Left ventricle myocardium superior (tissue), 1 donor: ENCODE measurements around the gene RETREG1. TPM values are rescaled to one million over a fixed set of nuclear protein-coding genes. Genes with fewer than 3 reads are reported as not detected.
"Not testable (repeated sequence)": the region's sequence is repeated elsewhere in the genome, so short reads cannot be mapped to it uniquely, and the experiment has no call there.

Experiments used
- ATAC-seq: fragments of 200-7000 bp; cut with Tn5 transposase; one replicate; pipeline ENCODE4 v1.9.1; 2020; ENCODE audit warnings: mild to moderate bottlenecking, moderate library complexity
- DNase-seq: peaks from one replicate; pipeline ENCODE4 v3.0.0-alpha.2; 2020
- intact Hi-C: fragments of 100-400 bp; cut with micrococcal nuclease; formaldehyde crosslinking; loops from one replicate; pipeline ENCODE4 v1.11.0; 2022
- long read RNA-seq: library from polyadenylated mRNA; unstranded; transcript quantifications from one replicate; pipeline ENCODE4 v2.0.0, GENCODE V29; 2021
- total RNA-seq: library from RNA; stranded (reverse); fragmentation: NEBNext Ultra II Directional; extraction: Animal tissue kit (Norgen Biotek cat#: 25700); gene quantifications from one replicate; pipeline ENCODE4 v1.2.1, GENCODE V29; 2021
- donor health status: DM: no; HTN: yes; CAD: no; lungs with severe emphysema.

Gene RETREG1, protein sequence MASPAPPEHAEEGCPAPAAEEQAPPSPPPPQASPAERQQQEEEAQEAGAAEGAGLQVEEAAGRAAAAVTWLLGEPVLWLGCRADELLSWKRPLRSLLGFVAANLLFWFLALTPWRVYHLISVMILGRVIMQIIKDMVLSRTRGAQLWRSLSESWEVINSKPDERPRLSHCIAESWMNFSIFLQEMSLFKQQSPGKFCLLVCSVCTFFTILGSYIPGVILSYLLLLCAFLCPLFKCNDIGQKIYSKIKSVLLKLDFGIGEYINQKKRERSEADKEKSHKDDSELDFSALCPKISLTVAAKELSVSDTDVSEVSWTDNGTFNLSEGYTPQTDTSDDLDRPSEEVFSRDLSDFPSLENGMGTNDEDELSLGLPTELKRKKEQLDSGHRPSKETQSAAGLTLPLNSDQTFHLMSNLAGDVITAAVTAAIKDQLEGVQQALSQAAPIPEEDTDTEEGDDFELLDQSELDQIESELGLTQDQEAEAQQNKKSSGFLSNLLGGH
- 202 TPM for total RNA-seq
- long read RNA-seq, transcript RETREG1-202 (7 exons, 3,145 nt) = minor isoform, 99 of 233 reads
- long read RNA-seq, transcript RETREG1-201 (9 exons, 3,268 nt) = major isoform, 106 of 233 reads
- long read RNA-seq, partial matches to known transcripts = 4 of 233 reads
- long read RNA-seq, other reads (novel, unspliced or antisense) = 21 of 233 reads

DNA sequence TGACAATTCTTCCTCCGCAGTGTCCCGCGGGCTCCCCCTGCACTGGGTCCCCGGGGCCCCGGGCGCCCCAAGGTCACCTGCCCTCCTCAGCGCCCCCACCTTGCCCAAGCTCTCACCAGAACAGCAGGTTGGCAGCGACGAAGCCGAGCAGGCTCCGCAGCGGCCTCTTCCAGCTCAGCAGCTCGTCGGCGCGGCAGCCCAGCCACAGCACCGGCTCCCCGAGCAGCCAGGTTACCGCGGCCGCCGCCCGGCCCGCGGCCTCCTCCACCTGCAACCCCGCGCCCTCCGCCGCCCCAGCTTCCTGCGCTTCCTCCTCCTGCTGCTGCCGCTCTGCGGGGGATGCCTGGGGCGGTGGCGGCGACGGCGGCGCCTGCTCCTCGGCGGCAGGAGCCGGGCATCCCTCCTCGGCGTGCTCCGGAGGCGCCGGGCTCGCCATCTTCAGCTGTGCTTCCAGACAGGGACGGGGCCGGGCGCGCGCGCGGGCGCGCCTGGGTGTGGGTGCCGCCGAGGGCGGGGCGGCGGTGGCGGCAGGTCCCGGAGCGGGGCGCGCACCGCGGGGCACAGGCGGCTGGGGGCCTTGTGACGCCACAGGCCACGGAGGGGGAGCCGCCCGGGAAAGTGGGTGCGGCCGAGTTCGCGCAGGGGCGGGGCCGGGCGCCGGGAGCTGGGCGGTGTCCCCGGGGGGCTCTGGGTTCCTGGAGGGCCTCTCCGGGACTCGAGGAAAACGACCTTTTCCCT is at the start of gene RETREG1:
Gene RETREG1 (minus strand): TSS at position 462 of the 738 bp plus-strand sequence. CDS start 26 bp downstream, at position 436.
- intact Hi-C loops = no loop called here

DNA sequence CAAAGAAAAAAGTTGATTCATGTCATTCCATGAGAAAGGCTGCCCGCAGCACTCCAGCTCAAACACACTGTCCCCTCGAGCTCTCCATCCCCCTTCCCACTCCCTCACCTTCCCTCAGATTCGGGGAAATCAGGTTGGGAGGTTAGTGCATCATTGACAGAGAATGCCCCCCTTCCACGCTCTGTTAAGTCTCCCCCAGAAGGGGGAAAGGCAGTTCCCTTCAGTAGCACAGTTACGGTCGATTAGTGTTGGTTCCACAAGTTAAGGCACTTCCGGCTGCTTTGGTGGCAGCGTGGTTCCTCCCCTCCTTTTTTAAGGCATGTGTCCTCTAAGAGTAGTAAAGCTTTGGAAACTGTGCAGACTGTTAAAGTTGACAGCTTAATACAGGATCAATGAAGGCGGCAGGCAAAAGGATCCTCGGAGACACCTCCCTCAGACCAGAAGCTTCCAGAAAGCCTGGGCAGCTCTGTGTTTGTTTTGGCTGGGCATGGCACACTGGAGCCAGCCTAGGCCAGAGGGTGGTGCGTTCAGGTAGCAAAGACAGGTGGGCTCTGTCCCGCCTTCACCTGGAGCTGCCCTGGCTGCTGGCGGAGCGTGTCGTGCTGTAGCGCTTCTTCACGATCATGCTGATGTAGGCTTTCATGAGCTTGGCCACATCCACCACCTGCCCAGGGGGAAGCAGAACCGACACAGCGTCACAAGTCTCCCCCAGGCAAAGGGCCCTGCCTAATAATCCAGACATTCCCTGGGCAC is 49.5 kb upstream of the RETREG1 start:
- DNase-seq (no peak), ATAC-seq (peak; percentile 34)
- intact Hi-C loops = no loop called here

More for the DNA sequence above, at the start of gene RETREG1:
- peak; percentile 91 for ATAC-seq
- peak; percentile 87 for DNase-seq

DNA sequence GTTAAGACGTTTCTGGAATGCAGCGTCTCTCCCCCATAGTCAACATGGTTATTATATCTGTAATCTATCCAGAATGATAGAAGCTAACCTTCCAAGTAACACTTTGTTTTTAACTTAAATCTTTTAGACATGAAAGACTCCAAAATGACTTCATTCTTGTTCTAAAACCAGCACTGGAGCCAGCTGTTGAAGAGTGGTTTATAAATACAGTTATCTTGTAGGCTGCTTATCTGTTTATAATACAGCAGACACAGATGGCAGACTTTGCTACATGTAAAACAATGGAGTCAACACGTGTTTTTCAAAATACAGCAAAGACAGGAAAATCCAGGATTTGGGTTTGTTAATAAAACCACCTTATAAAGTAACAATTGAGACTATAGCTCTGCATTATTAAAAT is 48.8 kb upstream of the RETREG1 start:
- ATAC-seq = no peak

DNA sequence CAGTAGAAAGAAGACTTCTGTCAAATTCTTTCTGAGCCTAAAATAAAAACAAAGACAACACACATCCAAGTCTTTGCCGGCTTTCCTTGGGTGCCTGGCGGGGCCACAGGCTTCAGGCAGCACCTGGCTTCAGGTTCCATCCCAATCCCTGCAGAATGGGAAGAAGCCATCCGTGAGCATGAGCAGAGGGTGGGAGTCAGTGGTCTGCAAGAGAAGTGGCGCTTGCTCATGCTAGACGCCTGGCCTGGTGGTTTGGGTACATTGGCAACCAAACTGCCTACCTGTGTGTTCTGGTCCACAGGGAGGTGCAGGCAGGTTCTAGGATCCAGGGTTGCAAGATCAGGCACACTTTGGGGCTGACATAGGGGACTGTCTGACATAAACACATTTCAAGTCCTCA is 47.6 kb upstream of the RETREG1 start:
- ATAC-seq (no peak), DNase-seq (no peak)
- intact Hi-C loops = no loop called here

More for the DNA sequence above, 48.8 kb upstream of the RETREG1 start:
- no peak for DNase-seq
- intact Hi-C loops = no loop called here

DNA sequence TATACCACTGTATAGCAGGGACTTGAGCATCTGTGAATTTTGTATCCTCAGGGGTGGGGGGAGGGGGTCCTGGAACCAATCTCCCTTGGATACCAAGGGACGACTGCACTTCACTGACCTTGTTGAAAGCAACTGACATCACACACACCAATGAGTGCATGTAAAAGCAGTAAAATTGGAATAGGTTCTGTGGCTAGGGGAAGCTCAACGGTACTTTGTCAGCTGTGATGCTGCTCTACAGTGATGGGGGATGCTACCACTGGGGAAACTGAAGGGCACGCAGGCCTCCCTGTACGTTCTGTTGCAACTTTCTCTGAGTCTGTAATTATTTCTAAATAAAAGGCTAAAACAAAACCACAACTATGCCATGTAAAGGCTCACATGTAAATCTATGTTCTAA is 47.0 kb upstream of the RETREG1 start:
- no peak for ATAC-seq
- intact Hi-C loops = no loop called here
- DNase-seq = no peak

DNA sequence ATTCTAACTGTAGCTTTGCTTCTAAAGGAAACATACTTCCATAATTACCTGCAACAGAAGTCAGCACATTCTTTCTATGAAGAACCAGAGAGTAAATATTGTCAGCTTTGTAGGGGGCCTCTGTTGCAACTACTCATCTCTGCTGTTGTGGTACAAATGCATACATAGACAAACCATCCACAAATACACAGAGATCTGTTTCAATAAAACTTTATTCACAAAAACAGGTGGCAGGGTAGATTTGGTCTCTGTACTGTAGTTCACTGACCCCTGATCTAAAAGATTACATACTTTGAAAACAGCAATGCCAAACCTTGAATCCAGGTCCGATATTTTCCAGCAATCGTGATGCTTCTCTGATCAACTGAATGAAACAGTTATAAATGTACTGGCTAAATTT is 44.9 kb upstream of the RETREG1 start:
- ATAC-seq = no peak
- no peak for DNase-seq
- intact Hi-C loops = no loop called here

DNA sequence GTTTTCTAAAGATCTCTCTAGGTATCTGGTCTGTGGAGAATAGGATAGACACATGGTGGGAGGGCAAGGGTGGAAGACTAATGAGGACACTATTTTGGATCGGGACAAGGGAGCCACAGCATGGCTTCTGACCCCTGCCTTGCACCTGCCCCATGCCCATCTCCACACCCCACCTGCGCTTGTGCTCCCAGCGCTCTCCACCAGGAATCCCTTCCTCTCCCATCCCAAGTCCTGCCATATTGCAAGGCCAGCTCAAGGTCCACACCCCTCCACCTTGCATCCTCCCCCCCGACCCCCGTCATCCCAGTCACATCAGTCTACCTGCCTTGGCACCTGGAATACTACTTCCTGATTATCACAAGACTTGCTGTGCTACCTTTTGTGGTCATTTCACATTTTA is 44.2 kb upstream of the RETREG1 start:
- ATAC-seq (no peak), DNase-seq (no peak)
- intact Hi-C loops = no loop called here

DNA sequence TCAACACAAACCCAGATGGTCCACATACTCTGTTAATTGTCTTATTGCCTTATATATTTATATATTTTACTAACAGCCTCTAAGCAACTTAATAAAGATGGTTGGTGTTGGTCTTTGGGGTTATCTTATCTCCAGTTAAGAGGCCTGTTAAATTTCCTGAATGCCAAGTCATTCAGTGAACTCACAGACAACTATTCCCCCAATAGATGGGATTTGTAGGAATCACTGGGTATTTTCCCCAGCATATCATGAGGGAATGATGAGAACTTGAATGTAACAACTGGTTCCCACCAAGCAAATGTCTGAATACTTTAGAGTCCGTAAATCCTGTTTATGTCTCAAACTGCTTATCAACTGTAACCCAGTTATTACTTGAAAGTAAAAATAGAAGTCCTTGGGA is 42.7 kb upstream of the RETREG1 start:
- ATAC-seq = no peak
- intact Hi-C loops = no loop called here
- DNase-seq = no peak

DNA sequence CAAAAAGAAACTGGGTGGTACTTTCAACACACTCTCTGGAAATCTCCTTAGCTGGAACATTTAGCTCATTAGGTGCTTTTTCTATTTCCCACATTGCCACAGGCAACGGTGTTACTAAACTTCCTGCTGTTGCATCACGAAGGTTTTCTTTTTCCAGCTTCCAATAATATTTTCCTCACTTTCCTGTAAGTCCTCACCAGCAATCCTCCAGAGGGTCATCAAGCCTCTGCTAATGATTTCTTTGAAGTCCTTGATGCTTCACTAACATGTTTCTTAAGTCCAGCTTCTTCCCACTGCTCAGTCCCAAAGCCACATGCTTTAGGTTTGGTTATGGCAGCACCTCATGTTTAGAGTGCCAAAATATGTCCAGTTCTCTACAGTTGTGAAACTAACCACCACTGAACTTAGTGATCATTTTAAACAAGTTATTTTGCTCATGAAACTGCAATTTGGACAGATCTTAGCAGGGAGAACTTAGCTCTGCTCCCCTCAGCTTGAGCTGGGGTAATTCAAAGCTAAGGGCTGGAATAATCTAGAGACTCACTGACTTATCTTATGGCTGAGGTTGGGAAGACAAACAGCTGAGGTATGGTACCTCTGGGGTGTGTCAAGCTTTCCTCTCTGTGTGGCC is 39.9 kb upstream of the RETREG1 start:
- ATAC-seq (peak; percentile 54), DNase-seq (no peak)
- intact Hi-C loops = no loop called here

DNA sequence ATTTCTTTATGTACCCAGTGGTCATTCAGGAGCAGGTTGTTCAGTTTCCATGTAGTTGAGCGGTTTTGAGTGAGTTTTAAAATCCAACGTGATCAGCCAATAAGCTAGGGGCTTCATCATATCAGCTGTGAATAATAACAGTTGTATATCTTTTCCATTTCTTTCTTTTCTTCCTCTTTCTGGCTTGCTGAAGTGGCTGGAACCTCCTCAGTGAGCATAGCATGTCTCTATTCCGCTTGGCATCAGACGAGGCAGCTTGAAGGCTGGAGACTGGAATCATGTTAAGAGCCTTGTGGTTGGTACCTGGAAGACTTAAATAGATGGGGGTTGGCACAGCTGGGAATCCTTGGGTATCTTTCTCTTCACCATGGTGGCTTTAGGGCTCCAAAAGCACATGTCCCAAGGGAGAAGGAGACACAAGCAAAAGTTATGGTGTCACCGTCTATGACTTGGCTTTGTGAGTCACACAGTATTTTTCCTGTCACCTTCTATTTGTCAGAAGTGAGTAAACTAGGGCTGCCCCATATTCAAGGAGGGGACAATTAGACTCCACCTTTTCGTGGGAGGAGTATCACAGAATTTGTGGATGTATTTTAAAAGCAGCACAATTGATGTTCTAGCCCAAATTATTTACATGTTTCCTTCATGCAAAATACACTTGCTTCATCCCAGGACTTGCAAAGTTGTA is 38.0 kb upstream of the RETREG1 start:
- ATAC-seq (no peak), DNase-seq (no peak)
- intact Hi-C loops = no loop called here

DNA sequence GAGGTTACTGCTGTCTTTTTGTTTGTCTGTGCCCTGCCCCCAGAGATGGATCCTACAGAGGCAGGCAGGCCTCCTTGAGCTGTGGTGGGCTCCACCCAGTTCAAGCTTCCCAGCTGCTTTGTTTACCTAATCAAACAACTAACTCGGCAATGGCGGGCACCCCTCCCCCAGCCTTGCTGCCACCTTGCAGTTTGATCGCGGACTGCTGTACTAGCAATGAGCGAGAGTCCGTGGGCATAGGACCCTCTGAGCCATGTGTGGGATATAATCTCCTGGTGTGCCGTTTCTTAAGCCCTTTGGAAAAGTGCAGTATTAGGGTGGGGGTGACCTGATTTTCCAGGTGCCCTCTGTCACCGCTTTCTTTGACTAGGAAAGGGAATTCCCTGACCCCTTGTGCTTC is 31.9 kb upstream of the RETREG1 start:
- intact Hi-C loops, ATAC-seq, DNase-seq: not testable (repeated sequence)

DNA sequence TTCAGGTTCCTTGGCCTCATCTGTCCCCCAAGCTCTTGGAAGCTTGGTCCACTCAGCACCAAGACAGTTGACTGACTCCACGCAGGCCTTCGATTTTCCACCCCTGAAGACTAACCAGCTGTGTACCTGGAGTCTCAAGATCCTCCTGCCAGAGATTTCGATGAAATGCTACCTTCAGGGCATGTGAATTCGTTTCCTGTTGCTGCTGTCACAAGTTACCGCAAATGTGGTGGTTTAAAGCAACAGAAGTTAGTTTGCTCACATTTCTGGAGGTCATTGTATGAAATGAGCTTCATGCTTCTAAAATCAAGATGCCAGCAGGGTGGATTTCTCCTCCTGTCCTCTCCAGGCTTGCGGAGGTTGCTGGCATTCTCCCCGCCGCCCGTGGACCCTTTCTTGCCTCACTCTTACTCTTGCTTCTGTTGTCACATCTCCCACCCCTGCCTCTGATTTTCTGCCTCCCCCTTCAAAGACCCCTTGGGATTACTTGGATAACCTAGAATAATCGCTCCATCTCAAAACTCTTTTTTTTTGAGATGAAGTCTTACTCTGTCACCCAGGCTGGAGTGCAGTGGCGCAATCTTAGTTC is 27.6 kb upstream of the RETREG1 start:
- intact Hi-C loops = no loop called here
- ATAC-seq = no peak
- DNase-seq = no peak

DNA sequence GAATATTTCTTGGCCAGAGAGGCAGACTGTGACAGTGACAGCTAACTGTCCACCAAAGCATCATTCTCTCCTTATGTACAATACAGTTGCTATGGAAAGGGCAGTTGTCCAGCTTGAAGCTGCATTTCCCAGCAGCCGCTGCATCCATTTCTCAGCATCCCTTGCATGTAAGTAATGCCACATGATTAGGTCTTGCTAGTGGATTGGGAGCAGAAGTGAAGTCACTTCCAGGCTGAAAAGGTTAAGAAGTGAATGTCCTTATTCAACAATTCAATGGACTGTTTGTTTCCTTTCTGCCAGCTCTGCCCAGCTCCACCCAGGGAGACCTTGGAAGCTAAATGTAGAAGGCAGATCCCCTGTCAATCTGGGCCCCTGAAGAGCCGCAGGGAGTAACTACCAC is 26.1 kb upstream of the RETREG1 start:
- DNase-seq (no peak), ATAC-seq (no peak)
- intact Hi-C loops = no loop called here

DNA sequence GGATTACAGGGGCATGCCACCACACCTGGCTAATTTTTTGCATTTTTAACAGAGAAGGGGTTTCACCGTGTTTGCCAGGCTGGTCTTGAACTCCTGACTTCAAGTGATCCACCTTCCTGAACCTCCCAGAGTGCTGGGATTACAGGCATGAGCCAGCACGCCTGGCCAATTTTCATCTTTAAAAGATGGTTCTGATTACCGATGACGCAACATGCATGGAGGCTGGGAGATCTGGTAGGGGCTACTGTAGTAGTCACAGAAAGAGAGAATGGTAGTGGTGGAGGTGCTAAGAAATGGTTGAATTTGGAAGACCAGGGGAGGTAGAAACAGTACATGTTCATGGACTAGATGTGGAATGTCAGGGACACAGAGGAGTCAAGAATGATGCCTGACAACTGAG is 22.4 kb upstream of the RETREG1 start:
- intact Hi-C loops = no loop called here
- DNase-seq = no peak
- ATAC-seq = no peak

DNA sequence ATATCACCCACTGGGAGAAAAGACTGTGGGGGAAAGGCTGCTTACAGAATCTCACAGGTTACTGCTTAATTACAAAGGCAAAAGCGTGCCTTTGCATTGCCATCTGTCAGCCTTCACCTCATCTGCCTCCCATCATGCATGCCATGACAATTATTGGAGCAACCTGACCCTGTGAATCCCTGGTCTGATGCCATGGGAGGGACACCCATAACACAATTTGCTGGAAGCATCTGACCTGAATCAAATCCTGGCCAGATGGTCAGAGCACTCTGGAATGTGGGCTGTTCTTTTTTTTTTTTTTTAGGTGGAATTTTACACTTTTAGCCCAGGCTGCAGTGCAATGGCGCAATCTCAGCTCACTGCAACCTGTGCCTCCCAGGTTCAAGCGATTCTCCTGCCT is 11.6 kb upstream of the RETREG1 start:
- ATAC-seq = no peak
- intact Hi-C loops = no loop called here
- DNase-seq = no peak

DNA sequence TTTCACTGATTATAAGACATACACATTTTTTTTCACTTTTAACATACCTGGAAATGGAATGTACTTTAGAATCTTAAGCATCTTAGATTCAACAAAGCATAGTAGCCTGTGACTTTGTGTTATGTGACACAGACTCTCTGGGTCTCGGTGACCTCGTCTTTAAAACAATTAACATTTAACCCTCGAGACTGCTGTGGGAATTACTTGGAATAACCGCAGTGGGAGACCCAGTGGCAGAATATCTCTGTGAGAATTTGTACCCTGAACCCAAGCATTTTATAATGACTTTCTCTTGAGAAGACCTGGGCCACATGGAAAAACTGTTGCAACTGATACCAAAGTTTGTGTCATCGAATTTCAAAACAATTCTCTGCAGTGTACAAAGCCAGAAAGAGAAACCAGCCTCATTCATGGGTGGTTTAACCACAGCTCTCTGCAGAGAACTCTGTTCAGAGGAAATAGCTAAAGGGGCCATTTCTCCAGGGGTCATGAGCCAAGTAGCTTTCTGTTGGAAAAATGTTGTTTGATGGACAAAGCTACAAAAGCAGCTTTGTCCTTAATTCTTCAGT is 10.0 kb upstream of the RETREG1 start:
- DNase-seq (no peak), ATAC-seq (no peak)
- intact Hi-C loops = no loop called here

DNA sequence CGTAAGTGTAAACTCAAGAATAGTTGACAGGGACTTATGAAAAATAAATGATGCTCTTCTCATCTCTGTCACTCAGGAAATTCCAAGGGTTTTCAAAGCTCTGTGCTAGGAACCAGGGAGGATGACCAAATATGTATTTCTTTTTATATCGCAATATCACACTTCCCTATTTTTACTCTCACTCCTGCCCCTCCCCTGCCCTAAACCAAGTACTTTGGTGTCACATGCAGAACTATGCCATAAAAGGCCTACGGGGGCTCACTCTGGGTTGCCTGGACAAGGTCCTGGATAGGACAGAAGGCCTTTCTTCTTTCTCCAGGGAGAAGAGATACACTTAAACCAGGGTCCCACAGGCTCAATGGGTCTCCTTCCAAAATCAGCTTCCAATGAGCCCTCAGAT is 8.3 kb upstream of the RETREG1 start:
- ATAC-seq = peak; percentile 71
- intact Hi-C loops = no loop called here
- DNase-seq = no peak

DNA sequence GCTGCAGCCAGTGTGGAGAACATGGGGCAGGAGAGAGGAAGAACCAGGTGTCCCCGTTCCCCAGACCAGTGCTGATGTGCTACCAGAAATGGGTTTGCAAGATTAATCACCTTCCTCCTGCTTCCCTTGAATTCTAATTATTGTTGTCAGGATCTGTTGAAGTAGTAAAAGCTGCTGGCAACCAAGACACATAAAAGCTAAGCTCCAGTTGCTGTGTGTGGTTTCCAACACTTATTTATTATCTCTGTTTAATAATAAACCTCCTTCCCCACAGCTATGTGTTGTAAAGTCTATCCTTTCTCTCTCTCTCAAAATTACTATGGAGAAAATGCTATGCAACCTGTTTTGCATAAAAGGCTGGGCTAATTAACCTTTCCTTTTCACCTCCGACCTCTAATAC is 2.3 kb upstream of the RETREG1 start:
- ATAC-seq (no peak), DNase-seq (no peak)
- intact Hi-C loops = no loop called here
